ENCODE results near the gene SYT8.
A peak's percentile ranks its signal among the peaks of the same experiment; 100 is the strongest.

- peak in 2 of 3 donors; percentile 36 to 43 for TF ChIP-seq POLR2AphosphoS5 (IDR thresholded peaks at IDR 0.05)
- TF ChIP-seq CTCF (IDR thresholded peaks at IDR 0.05), result no peak
- TF ChIP-seq POLR2A (IDR thresholded peaks at IDR 0.05), result no peak
These were observed 7.5 kb upstream of the SYT8 start for GRCh38 chr11:1827095-1827813.

All from transverse colon (tissue), 4 donors.